ENCODE data around the gene COG1.

Gene COG1

GRCh38 chr17:73170324-73170723 is 22.5 kb upstream of the COG1 start:
- POLR2A ChIA-PET: no interaction called here
- TF ChIP-seq CTCF (IDR thresholded peaks at IDR 0.05; ENCODE audit: insufficient read depth, low read length, missing control alignments): no peak
- CTCF ChIA-PET: interaction anchor here (1.2 to 2.3 kb wide), 2 partner anchors 13 to 184 kb away, joined by 4 to 7 read pairs; no protein-coding TSS in a partner anchor
- H3K4me3 ChIP-seq (ENCODE audit: low read depth, low read length): no peak overlapping the region
- DNase-seq (ENCODE audit: low read depth, low spot score): no peak

- TF ChIP-seq CTCF (IDR thresholded peaks at IDR 0.05; ENCODE audit: insufficient read depth, low read length, missing control alignments): no peak
- ChIA-PET CTCF (interaction anchor here (0.9 to 2.3 kb wide), 3 partner anchors 15 to 447 kb away, joined by 3 to 7 read pairs (median 4); no protein-coding TSS in a partner anchor), POLR2A (no interaction called here)
- no peak for DNase-seq (ENCODE audit: low read depth, low spot score)
- no peak overlapping the region for H3K4me3 ChIP-seq (ENCODE audit: low read depth, low read length)
Observed at GRCh38 chr17:73172252-73172651, 20.6 kb upstream of the COG1 start.

- no peak for TF ChIP-seq CTCF (IDR thresholded peaks at IDR 0.05; ENCODE audit: insufficient read depth, low read length, missing control alignments)
- CTCF ChIA-PET: interaction anchor here (0.6 to 1.2 kb wide), 4 partner anchors 16 to 448 kb away, joined by 3 read pairs; no protein-coding TSS in a partner anchor
- no peak overlapping the region for H3K4me3 ChIP-seq (ENCODE audit: low read depth, low read length)
- no peak for DNase-seq (ENCODE audit: low read depth, low spot score)
- POLR2A ChIA-PET: no interaction called here
Observed at GRCh38 chr17:73174126-73174525, 18.7 kb upstream of the COG1 start.

- DNase-seq (ENCODE audit: low read depth, low spot score): no peak
- ChIA-PET POLR2A (no interaction called here), CTCF (interaction anchor here (1.2 to 20.1 kb wide), 3 partner anchors 15 to 616 kb away, joined by 3 to 551 read pairs (median 67); partner anchors contain the start of gene COG1)
- TF ChIP-seq CTCF (IDR thresholded peaks at IDR 0.05; ENCODE audit: insufficient read depth, low read length, missing control alignments): no peak
- no peak overlapping the region for H3K4me3 ChIP-seq (ENCODE audit: low read depth, low read length)
Observed at GRCh38 chr17:73175962-73176565, 16.8 kb upstream of the COG1 start.

GRCh38 chr17:73179387-73179786 is 13.5 kb upstream of the COG1 start:
- H3K4me3 ChIP-seq (ENCODE audit: low read depth, low read length): no peak overlapping the region
- POLR2A ChIA-PET: no interaction called here
- CTCF ChIA-PET: interaction anchor here (0.9 to 20.1 kb wide), 5 partner anchors 11 to 622 kb away, joined by 3 to 551 read pairs (median 8); partner anchors contain the start of gene COG1
- no peak for TF ChIP-seq CTCF (IDR thresholded peaks at IDR 0.05; ENCODE audit: insufficient read depth, low read length, missing control alignments)
- no peak for DNase-seq (ENCODE audit: low read depth, low spot score)

GRCh38 chr17:73179878-73180277 is 13.0 kb upstream of the COG1 start:
- TF ChIP-seq CTCF (IDR thresholded peaks at IDR 0.05; ENCODE audit: insufficient read depth, low read length, missing control alignments): no peak
- no peak overlapping the region for H3K4me3 ChIP-seq (ENCODE audit: low read depth, low read length)
- POLR2A ChIA-PET: no interaction called here
- CTCF ChIA-PET: interaction anchor here (0.7 to 20.1 kb wide), 6 partner anchors 11 to 623 kb away, joined by 3 to 551 read pairs (median 6); partner anchors contain the start of gene COG1
- no peak for DNase-seq (ENCODE audit: low read depth, low spot score)
